ENCODE results near the gene LRP5.

GRCh38 chr11:68430384-68430783, 118.0 kb downstream of the LRP5 start:
- TF ChIP-seq POLR2AphosphoS5 (IDR thresholded peaks at IDR 0.05; ENCODE audit: low read depth, low read length) (no peak), REST (IDR thresholded peaks at IDR 0.05; ENCODE audit: insufficient read depth in 1 of 2, low read depth in 2 of 2, low read length in 2 of 2) (no peak), TAF1 (IDR thresholded peaks at IDR 0.05; ENCODE audit: borderline replicate concordance, insufficient read depth, low read length) (no peak)
